ENCODE data around the gene UNC5CL.

DNA sequence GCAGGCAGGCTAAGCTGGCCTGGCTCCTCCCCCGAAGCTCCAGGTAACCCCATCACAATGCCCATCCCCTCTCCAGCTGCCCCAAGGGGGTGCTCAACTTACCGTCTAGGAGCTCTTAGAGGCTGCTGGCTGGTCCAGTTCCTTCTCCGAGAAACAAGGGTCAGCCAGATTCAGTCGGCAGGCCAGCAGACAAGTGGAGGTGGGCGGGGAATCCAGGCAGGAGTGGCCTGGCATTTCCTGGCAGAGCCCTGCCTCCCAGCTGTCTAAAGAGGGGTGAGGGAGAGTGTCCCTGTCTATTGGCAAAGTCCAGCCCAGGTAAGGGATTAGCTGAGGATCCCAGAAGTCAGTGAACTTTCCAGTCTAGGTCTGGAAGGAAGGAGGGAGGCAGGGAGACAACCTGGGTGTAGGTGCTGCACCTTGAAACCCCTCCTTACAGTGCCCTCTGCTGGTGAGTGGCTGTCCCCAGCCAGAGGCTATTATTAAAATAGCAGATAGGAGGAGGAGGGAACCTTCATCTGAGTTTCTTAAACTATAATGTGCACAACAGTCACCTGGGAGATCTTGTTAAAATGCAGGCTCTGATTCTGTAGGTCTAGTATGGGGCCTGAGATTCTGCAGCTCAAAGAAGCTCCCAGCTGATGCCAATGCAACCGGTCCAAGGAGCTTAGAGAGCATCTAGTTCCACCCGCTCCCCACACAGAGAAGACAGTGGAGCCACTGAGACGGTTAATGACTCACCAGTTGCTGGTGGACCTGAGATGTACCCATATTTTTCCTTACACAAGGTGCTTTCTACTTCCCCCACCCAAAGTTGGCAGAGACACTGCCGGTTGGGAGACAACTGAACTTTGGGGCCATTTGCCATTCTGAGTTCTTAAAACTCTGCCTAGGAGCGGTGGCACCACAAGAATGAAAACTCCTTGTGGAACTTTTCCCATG is at the start of gene UNC5CL:
- TF ChIP-seq, protein P1, sequence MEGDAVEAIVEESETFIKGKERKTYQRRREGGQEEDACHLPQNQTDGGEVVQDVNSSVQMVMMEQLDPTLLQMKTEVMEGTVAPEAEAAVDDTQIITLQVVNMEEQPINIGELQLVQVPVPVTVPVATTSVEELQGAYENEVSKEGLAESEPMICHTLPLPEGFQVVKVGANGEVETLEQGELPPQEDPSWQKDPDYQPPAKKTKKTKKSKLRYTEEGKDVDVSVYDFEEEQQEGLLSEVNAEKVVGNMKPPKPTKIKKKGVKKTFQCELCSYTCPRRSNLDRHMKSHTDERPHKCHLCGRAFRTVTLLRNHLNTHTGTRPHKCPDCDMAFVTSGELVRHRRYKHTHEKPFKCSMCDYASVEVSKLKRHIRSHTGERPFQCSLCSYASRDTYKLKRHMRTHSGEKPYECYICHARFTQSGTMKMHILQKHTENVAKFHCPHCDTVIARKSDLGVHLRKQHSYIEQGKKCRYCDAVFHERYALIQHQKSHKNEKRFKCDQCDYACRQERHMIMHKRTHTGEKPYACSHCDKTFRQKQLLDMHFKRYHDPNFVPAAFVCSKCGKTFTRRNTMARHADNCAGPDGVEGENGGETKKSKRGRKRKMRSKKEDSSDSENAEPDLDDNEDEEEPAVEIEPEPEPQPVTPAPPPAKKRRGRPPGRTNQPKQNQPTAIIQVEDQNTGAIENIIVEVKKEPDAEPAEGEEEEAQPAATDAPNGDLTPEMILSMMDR (IDR thresholded peaks at IDR 0.05): peak; percentile 52 to 71 (median 60)
- TF ChIP-seq POLR2A (IDR thresholded peaks at IDR 0.05): no peak

All from heart left ventricle (tissue), 13 donors.